ENCODE results near the gene PRKCSH.
"Not testable (repeated sequence)": the region's sequence is repeated elsewhere in the genome, so short reads cannot be mapped to it uniquely, and the experiment has no call there.

Gene PRKCSH

GRCh38 chr19:11452620-11453310, 17.3 kb downstream of the PRKCSH start:
- H3K4ac ChIP-seq (ENCODE audit: low read depth, low read length), result no peak overlapping the region
- H2AFZ ChIP-seq (ENCODE audit: insufficient read depth, low read length, poor library complexity), result no peak overlapping the region
- no peaks in the 10 kb centered on the region for H3K79me2 ChIP-seq (ENCODE audit: control insufficient read depth, insufficient read depth, low read length, poor library complexity)
- H3K27ac ChIP-seq (ENCODE audit: low read depth, low read length), result no peak overlapping the region
- H4K91ac ChIP-seq (ENCODE audit: low read depth, low read length), result no peak overlapping the region
- no peak overlapping the region for H3K4me2 ChIP-seq (ENCODE audit: low read length)
- H3K23ac ChIP-seq (ENCODE audit: low read length), result no peak overlapping the region
- no peak overlapping the region for H4K12ac ChIP-seq (ENCODE audit: low read depth, low read length)
- no peak overlapping the region for H2BK5ac ChIP-seq (ENCODE audit: low read depth, low read length, poor library complexity)
- H3K27me3 ChIP-seq (ENCODE audit: insufficient read depth, low read length), result no peaks in the 10 kb centered on the region
- H3K4me1 ChIP-seq (ENCODE audit: control insufficient read depth in 1 of 2, insufficient read depth in 2 of 2, low read length in 2 of 2), result no peaks in the 10 kb centered on the region
- no peak overlapping the region for H2BK12ac ChIP-seq (ENCODE audit: low read length)
- no peak overlapping the region for H3K4me3 ChIP-seq (ENCODE audit: low read depth, low read length)
- H2BK120ac ChIP-seq (ENCODE audit: insufficient read depth, low read length, poor library complexity), result no peak overlapping the region
- H3K9ac ChIP-seq (ENCODE audit: low read length), result no peak overlapping the region
- H2AK5ac ChIP-seq (ENCODE audit: low read length), result no peak overlapping the region
- no peaks in the 10 kb centered on the region for H3K9me3 ChIP-seq (ENCODE audit: insufficient read depth, low read depth, low read length)
- H4K8ac ChIP-seq (ENCODE audit: low read depth, low read length), result no peak overlapping the region
- H3K18ac ChIP-seq (ENCODE audit: low read length), result no peak overlapping the region
- H3K79me1 ChIP-seq (ENCODE audit: low read length), result no peaks in the 10 kb centered on the region
- DNase-seq, result no peak
- H3K36me3 ChIP-seq (ENCODE audit: control insufficient read depth in 1 of 2, insufficient read depth in 2 of 2, low read length in 2 of 2), result peaks cover 22 to 27% of the 10 kb centered on the region in 2 experiments
- no peak overlapping the region for H3K14ac ChIP-seq (ENCODE audit: low read length)
- WGBS (ENCODE audit: extremely low coverage, insufficient coverage, insufficient read length), result no CpG with 5 or more reads among the region's 33 CpGs

GRCh38 chr19:11453468-11454341, 18.3 kb downstream of the PRKCSH start:
- H2AFZ ChIP-seq (ENCODE audit: insufficient read depth, low read length, poor library complexity), result no peak overlapping the region
- peaks cover 3% of the 10 kb centered on the region for H3K9me3 ChIP-seq (ENCODE audit: insufficient read depth, low read depth, low read length)
- H3K27ac ChIP-seq (ENCODE audit: low read depth, low read length), result no peak overlapping the region
- H3K79me1 ChIP-seq (ENCODE audit: low read length), result no peaks in the 10 kb centered on the region
- no peak overlapping the region for H3K14ac ChIP-seq (ENCODE audit: low read length)
- no peaks in the 10 kb centered on the region for H3K4me1 ChIP-seq (ENCODE audit: control insufficient read depth in 1 of 2, insufficient read depth in 2 of 2, low read length in 2 of 2)
- no CpG with 5 or more reads among the region's 27 CpGs for WGBS (ENCODE audit: extremely low coverage, insufficient coverage, insufficient read length)
- no peak overlapping the region for H3K4me3 ChIP-seq (ENCODE audit: low read depth, low read length)
- no peak overlapping the region for H3K23ac ChIP-seq (ENCODE audit: low read length)
- H2BK5ac ChIP-seq (ENCODE audit: low read depth, low read length, poor library complexity), result no peak overlapping the region
- no peak overlapping the region for H2BK120ac ChIP-seq (ENCODE audit: insufficient read depth, low read length, poor library complexity)
- H4K8ac ChIP-seq (ENCODE audit: low read depth, low read length), result peak overlapping the region; percentile 18
- no peak overlapping the region for H3K4me2 ChIP-seq (ENCODE audit: low read length)
- DNase-seq, result no peak
- H3K27me3 ChIP-seq (ENCODE audit: insufficient read depth, low read length), result no peaks in the 10 kb centered on the region
- no peaks in the 10 kb centered on the region for H3K79me2 ChIP-seq (ENCODE audit: control insufficient read depth, insufficient read depth, low read length, poor library complexity)
- no peak overlapping the region for H2AK5ac ChIP-seq (ENCODE audit: low read length)
- no peak overlapping the region for H3K18ac ChIP-seq (ENCODE audit: low read length)
- H3K9ac ChIP-seq (ENCODE audit: low read length), result no peak overlapping the region
- no peak overlapping the region for H4K12ac ChIP-seq (ENCODE audit: low read depth, low read length)
- no peak overlapping the region for H4K91ac ChIP-seq (ENCODE audit: low read depth, low read length)
- H2BK12ac ChIP-seq (ENCODE audit: low read length), result no peak overlapping the region
- no peak overlapping the region for H3K4ac ChIP-seq (ENCODE audit: low read depth, low read length)
- peaks cover 13 to 18% of the 10 kb centered on the region in 2 experiments for H3K36me3 ChIP-seq (ENCODE audit: control insufficient read depth in 1 of 2, insufficient read depth in 2 of 2, low read length in 2 of 2)

GRCh38 chr19:11455233-11455554, 19.8 kb downstream of the PRKCSH start:
- H4K8ac ChIP-seq (ENCODE audit: low read depth, low read length); H3K23ac ChIP-seq (ENCODE audit: low read length); H2BK120ac ChIP-seq (ENCODE audit: insufficient read depth, low read length, poor library complexity); H3K27ac ChIP-seq (ENCODE audit: low read depth, low read length); H3K4me1 ChIP-seq (ENCODE audit: control insufficient read depth in 1 of 2, insufficient read depth in 2 of 2, low read length in 2 of 2); H3K79me1 ChIP-seq (ENCODE audit: low read length); H4K91ac ChIP-seq (ENCODE audit: low read depth, low read length); H3K27me3 ChIP-seq (ENCODE audit: insufficient read depth, low read length); H2AK5ac ChIP-seq (ENCODE audit: low read length); H3K4me2 ChIP-seq (ENCODE audit: low read length); H3K9ac ChIP-seq (ENCODE audit: low read length); H3K14ac ChIP-seq (ENCODE audit: low read length); H2BK12ac ChIP-seq (ENCODE audit: low read length); H2AFZ ChIP-seq (ENCODE audit: insufficient read depth, low read length, poor library complexity); H3K4ac ChIP-seq (ENCODE audit: low read depth, low read length); H4K12ac ChIP-seq (ENCODE audit: low read depth, low read length); H3K18ac ChIP-seq (ENCODE audit: low read length); H3K36me3 ChIP-seq (ENCODE audit: control insufficient read depth in 1 of 2, insufficient read depth in 2 of 2, low read length in 2 of 2); H2BK5ac ChIP-seq (ENCODE audit: low read depth, low read length, poor library complexity); DNase-seq; H3K79me2 ChIP-seq (ENCODE audit: control insufficient read depth, insufficient read depth, low read length, poor library complexity); H3K9me3 ChIP-seq (ENCODE audit: insufficient read depth, low read depth, low read length); H3K4me3 ChIP-seq (ENCODE audit: low read depth, low read length): not testable (repeated sequence)
- WGBS (ENCODE audit: extremely low coverage, insufficient coverage, insufficient read length), result no CpG with 5 or more reads among the region's 9 CpGs

GRCh38 chr19:11456659-11457058, 21.2 kb downstream of the PRKCSH start:
- H3K27me3 ChIP-seq (ENCODE audit: insufficient read depth, low read length), result no peaks in the 10 kb centered on the region
- no peak overlapping the region for H3K4me2 ChIP-seq (ENCODE audit: low read length)
- no peak overlapping the region for H4K12ac ChIP-seq (ENCODE audit: low read depth, low read length)
- H2BK120ac ChIP-seq (ENCODE audit: insufficient read depth, low read length, poor library complexity), result no peak overlapping the region
- H3K4ac ChIP-seq (ENCODE audit: low read depth, low read length), result no peak overlapping the region
- no CpG with 5 or more reads among the region's 7 CpGs for WGBS (ENCODE audit: extremely low coverage, insufficient coverage, insufficient read length)
- H2BK5ac ChIP-seq (ENCODE audit: low read depth, low read length, poor library complexity), result no peak overlapping the region
- no peak overlapping the region for H3K23ac ChIP-seq (ENCODE audit: low read length)
- H3K79me1 ChIP-seq (ENCODE audit: low read length), result no peaks in the 10 kb centered on the region
- no peak overlapping the region for H3K18ac ChIP-seq (ENCODE audit: low read length)
- H3K9me3 ChIP-seq (ENCODE audit: insufficient read depth, low read depth, low read length), result peaks cover 3% of the 10 kb centered on the region
- H4K8ac ChIP-seq (ENCODE audit: low read depth, low read length), result no peak overlapping the region
- no peak overlapping the region for H3K14ac ChIP-seq (ENCODE audit: low read length)
- H3K27ac ChIP-seq (ENCODE audit: low read depth, low read length), result no peak overlapping the region
- no peak overlapping the region for H3K9ac ChIP-seq (ENCODE audit: low read length)
- no peak overlapping the region for H2AFZ ChIP-seq (ENCODE audit: insufficient read depth, low read length, poor library complexity)
- H2BK12ac ChIP-seq (ENCODE audit: low read length), result no peak overlapping the region
- no peak overlapping the region for H2AK5ac ChIP-seq (ENCODE audit: low read length)
- DNase-seq, result no peak
- H3K79me2 ChIP-seq (ENCODE audit: control insufficient read depth, insufficient read depth, low read length, poor library complexity), result no peaks in the 10 kb centered on the region
- no peaks in the 10 kb centered on the region for H3K36me3 ChIP-seq (ENCODE audit: control insufficient read depth in 1 of 2, insufficient read depth in 2 of 2, low read length in 2 of 2)
- no peaks in the 10 kb centered on the region for H3K4me1 ChIP-seq (ENCODE audit: control insufficient read depth in 1 of 2, insufficient read depth in 2 of 2, low read length in 2 of 2)
- H3K4me3 ChIP-seq (ENCODE audit: low read depth, low read length), result no peak overlapping the region
- H4K91ac ChIP-seq (ENCODE audit: low read depth, low read length), result no peak overlapping the region

Measured in trophoblast cell (in vitro differentiated cells and primary cell).